Retinal pigment epithelial cell (primary cell): ENCODE results near the gene EML2.

ENCODE experiments used
- DNase-seq: peaks from one replicate; pipeline ENCODE4 v3.0.0-alpha.2; 2010; ENCODE audit warnings: low read depth
- H3K4me3 ChIP-seq: 2 replicates; pipeline ENCODE4 v1.5.1; 2011; ENCODE audit warnings: mild to moderate bottlenecking, low read length, control low read depth, moderate library complexity
- CTCF ChIP-seq: conservative IDR thresholded peaks from 2 replicates; pipeline ENCODE4 v1.5.1; 2011; ENCODE audit warnings: low read depth, low read length, control low read depth, inconsistent platforms

EML2 gene

DNA sequence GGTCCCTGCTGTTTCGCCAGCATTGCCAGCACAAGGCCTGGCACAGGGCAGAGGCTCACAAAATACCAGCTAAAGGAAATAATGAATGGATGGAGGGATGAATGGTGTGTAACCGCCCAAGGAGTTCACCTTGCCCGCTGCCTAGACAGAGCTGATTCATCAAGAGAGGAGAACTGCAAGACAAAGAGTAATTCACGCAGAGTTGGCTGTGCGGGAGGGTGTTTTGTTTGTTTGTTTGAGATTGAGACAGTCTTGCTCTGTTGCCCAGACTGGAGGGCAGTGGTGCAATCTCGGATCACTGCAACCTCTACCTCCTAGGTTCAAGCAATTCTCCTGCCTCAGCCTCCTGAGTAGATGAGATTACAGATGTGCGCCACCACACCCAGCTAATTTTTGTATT lies 57.6 kb downstream of the EML2 start:
- DNase-seq, result no peak
- TF ChIP-seq CTCF, result no peak
- H3K4me3 ChIP-seq, result no peak overlapping the region

DNA sequence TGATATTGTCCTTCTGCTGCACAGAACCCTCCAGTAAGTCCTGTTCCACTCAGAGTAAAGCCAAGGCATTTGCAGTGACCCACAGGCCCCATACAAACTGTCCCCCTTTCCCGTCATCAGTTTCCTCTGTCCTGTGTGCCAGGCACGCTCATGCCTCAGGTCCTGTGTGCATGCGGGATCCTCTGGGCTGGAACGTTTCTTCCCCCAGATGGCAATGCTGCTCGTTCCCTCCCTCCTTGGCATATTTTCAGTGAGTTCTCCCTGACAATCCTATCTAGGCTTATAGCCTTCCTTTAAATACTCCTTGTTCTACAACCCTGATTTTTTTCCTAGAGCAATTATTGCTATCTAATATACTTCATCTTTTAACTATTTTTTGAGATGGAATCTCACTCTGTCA lies 60.3 kb downstream of the EML2 start:
- no peak for TF ChIP-seq CTCF
- DNase-seq, result no peak
- H3K4me3 ChIP-seq, result no peak overlapping the region

DNA sequence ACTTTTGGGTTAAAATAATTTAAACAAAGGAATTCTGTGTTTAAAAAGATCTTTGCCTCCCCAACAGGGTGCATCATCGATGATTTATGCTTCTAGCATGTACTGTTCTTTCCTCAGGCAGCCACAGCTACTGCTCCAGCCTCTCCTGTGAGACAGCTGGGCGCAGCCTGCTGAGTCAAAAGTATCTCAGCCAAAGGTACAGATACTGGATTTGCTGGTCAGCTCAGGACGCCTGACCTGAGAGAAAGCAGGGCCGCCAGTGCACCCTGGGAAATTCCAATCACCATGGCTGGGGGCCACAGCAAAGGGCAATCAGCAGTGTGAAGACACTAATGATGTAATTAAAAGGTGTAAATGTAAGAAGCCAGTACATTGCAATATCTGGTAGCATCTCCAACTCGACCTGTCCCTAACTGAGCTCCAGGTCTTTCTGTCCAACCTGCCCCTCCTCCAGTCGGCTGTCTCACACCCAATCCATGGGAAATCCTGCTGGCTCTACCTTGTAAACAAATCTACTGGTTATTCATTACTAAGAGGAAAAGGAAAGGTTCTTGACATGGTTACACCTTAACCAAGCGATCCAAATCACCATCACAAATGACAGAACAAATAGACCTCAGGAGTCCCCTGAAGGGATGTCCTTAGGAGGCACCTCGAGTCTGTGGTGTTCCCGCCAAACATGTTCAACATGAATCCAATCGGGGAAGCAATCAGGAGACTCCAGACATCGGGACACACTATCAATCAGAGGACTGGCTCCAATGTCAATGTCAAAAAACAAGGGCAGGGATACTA lies 61.9 kb downstream of the EML2 start:
- peak; percentile 55 for DNase-seq
- H3K4me3 ChIP-seq, result no peak overlapping the region
- no peak for TF ChIP-seq CTCF

DNA sequence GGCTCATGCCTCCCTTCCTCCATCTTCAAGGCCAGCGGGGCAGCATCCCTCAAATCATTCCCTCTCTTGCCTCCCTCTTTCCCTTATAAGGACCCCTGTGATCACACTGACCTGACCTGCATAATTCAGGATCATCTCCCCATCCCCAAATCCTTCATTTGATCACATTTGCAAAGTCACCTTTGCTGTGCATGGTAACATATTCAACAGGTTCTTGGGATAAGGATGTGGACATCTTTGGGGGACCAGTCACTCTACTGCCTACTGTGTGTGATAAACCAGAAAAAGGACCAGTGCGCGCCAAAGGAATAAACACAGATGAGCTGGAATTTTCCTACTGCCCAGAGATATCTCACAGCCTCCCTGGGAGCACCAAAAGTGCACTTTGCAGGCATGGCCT lies 62.5 kb downstream of the EML2 start:
- no peak for DNase-seq
- TF ChIP-seq CTCF, result no peak
- H3K4me3 ChIP-seq, result no peak overlapping the region

GRCh38 chr19:45575216-45575615 lies 64.0 kb downstream of the EML2 start:
- TF ChIP-seq CTCF, result no peak
- H3K4me3 ChIP-seq, result no peak overlapping the region
- no peak for DNase-seq

- no peak for TF ChIP-seq CTCF
- DNase-seq, result no peak
- no peak overlapping the region for H3K4me3 ChIP-seq
Observed at GRCh38 chr19:45574526-45574925, 64.7 kb downstream of the EML2 start.

DNA sequence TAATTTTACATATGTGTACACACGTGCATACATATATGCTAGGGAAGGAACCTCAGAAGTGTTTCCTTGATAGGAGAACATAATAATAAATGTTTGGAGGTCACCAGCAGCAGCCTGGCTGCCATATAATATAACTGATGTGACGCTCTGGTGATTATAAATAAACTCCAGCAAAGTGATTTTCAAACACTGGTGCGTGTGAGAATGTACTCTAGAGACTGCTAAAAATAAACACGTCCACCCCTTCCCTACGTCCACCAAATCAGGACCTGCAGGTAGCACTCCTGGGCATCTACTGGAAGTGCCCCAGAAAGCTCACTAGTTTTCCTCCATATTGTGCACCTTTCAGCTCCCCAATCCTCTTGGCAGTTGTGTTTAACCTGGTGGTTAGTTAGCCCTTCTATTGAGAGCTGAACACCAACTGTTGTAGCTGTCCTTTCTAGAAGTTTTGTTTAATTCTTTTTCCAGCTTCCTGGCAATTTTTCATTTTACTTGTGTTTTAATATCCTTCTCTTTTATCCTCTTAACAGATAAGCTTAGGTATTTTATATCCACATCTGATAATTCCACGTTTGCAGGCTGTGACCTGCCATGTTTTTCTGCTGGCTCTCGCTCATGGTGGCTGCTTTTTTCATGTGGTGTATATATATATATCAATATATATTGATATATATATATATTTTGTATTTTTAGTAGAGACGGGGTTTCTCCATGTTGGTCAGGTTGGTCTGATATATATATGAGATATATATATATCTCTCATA lies 67.6 kb downstream of the EML2 start:
- no peak overlapping the region for H3K4me3 ChIP-seq
- no peak for TF ChIP-seq CTCF
- no peak for DNase-seq
